Nephron (organoid): Measurements from ENCODE around the gene OR52E4.

Experiments
- H3K27ac Mint-ChIP-seq, 3 experiments: 2 replicates each; pipeline ENCODE4 v1.8.0; 2020; ENCODE audit warnings: mixed read lengths in 3 of 3, mild to moderate bottlenecking in 2 of 3, moderate library complexity in 1 of 3
- H3K27me3 Mint-ChIP-seq: 2 replicates; pipeline ENCODE4 v1.8.0; 2021; ENCODE audit warnings: low read depth, mild to moderate bottlenecking, moderate library complexity, mixed read lengths
- H3K36me3 Mint-ChIP-seq: 2 replicates; pipeline ENCODE4 v1.8.0; 2020; ENCODE audit warnings: low read depth, mixed read lengths
- H3K4me1 Mint-ChIP-seq: 2 replicates; pipeline ENCODE4 v1.8.0; 2020; ENCODE audit warnings: mixed read lengths
- H3K4me3 Mint-ChIP-seq, 3 experiments: 2 replicates each; pipeline ENCODE4 v1.8.0; 2020; ENCODE audit warnings: mild to moderate bottlenecking in 3 of 3, mixed read lengths in 3 of 3, moderate library complexity in 2 of 3
- H3K9me3 Mint-ChIP-seq: 2 replicates; pipeline ENCODE4 v1.8.0; 2020; ENCODE audit warnings: mixed read lengths
- CTCF ChIP-seq, 3 experiments: fragments of 200-600 bp; sonication (generic); IDR thresholded peaks; one replicate each; pipeline ENCODE4 v1.5.0; 2021; ENCODE audit warnings: antibody characterized with exemption in 3 of 3; ENCODE audit not compliant: unreplicated experiment in 3 of 3

Gene OR52E4

GRCh38 chr11:5929571-5930368, 49.3 kb downstream of the OR52E4 start:
- no peak overlapping the region for H3K27ac Mint-ChIP-seq
- no peaks in the 10 kb centered on the region for H3K4me1 Mint-ChIP-seq
- TF ChIP-seq CTCF (IDR thresholded peaks at IDR 0.05; ENCODE audit: unreplicated experiment in 3 of 3) = no peak
- no peaks in the 10 kb centered on the region for H3K36me3 Mint-ChIP-seq
- no peak overlapping the region for H3K4me3 Mint-ChIP-seq
- H3K9me3 Mint-ChIP-seq = peaks cover 38% of the 10 kb centered on the region
- no peaks in the 10 kb centered on the region for H3K27me3 Mint-ChIP-seq

GRCh38 chr11:5930614-5931013, 50.2 kb downstream of the OR52E4 start:
- H3K9me3 Mint-ChIP-seq = peaks cover 41% of the 10 kb centered on the region
- TF ChIP-seq CTCF (IDR thresholded peaks at IDR 0.05; ENCODE audit: unreplicated experiment in 3 of 3) = no peak
- H3K4me1 Mint-ChIP-seq = no peaks in the 10 kb centered on the region
- no peaks in the 10 kb centered on the region for H3K36me3 Mint-ChIP-seq
- H3K27ac Mint-ChIP-seq = no peak overlapping the region
- no peaks in the 10 kb centered on the region for H3K27me3 Mint-ChIP-seq
- no peak overlapping the region for H3K4me3 Mint-ChIP-seq

- no peak for TF ChIP-seq CTCF (IDR thresholded peaks at IDR 0.05; ENCODE audit: unreplicated experiment in 3 of 3)
- Mint-ChIP-seq H3K4me1 (no peaks in the 10 kb centered on the region), H3K4me3 (no peak overlapping the region), H3K9me3 (peaks cover 45% of the 10 kb centered on the region), H3K27ac (no peak overlapping the region), H3K36me3 (no peaks in the 10 kb centered on the region), H3K27me3 (no peaks in the 10 kb centered on the region)
Observed at GRCh38 chr11:5931061-5931460, 50.6 kb downstream of the OR52E4 start.

- Mint-ChIP-seq H3K4me3 (no peak overlapping the region), H3K9me3 (peaks cover 57% of the 10 kb centered on the region)
- TF ChIP-seq CTCF (IDR thresholded peaks at IDR 0.05; ENCODE audit: unreplicated experiment in 3 of 3) = no peak
Observed at GRCh38 chr11:5932671-5933070, 52.2 kb downstream of the OR52E4 start.

GRCh38 chr11:5933116-5933515, 52.7 kb downstream of the OR52E4 start:
- Mint-ChIP-seq H3K4me1 (no peaks in the 10 kb centered on the region), H3K4me3 (no peak overlapping the region), H3K27ac (no peak overlapping the region), H3K36me3 (no peaks in the 10 kb centered on the region), H3K9me3 (peaks cover 61% of the 10 kb centered on the region), H3K27me3 (no peaks in the 10 kb centered on the region)
- no peak for TF ChIP-seq CTCF (IDR thresholded peaks at IDR 0.05; ENCODE audit: unreplicated experiment in 3 of 3)

More at GRCh38 chr11:5932671-5933070, 52.2 kb downstream of the OR52E4 start:
- no peaks in the 10 kb centered on the region for H3K36me3 Mint-ChIP-seq
- H3K27ac Mint-ChIP-seq = no peak overlapping the region
- no peaks in the 10 kb centered on the region for H3K27me3 Mint-ChIP-seq
- H3K4me1 Mint-ChIP-seq = no peaks in the 10 kb centered on the region
